HG03575 (cell line): Measurements from ENCODE around the gene PPP6C.
"Not testable (repeated sequence)": the region's sequence is repeated elsewhere in the genome, so short reads cannot be mapped to it uniquely, and the experiment has no call there.

Experiments used
- ATAC-seq: cut with Tn5 transposase; IDR thresholded peaks from one replicate; pipeline ENCODE4 v1.9.1; 2021; ENCODE audit not compliant: unreplicated experiment, insufficient number of reproducible peaks, low FRiP score; ENCODE audit errors: extremely low read depth

The PPP6C gene

GRCh38 chr9:125189011-125189360, 617 bp downstream of the PPP6C start:
- ATAC-seq = no peak

GRCh38 chr9:125183561-125183960, 6.0 kb downstream of the PPP6C start:
- no peak for ATAC-seq

- ATAC-seq = no peak
Measured at GRCh38 chr9:125183054-125183453, 6.5 kb downstream of the PPP6C start.

- not testable (repeated sequence) for ATAC-seq
Measured at GRCh38 chr9:125181756-125182155, 7.8 kb downstream of the PPP6C start.

GRCh38 chr9:125180876-125181275, 8.7 kb downstream of the PPP6C start:
- ATAC-seq = no peak

GRCh38 chr9:125179776-125180175, 9.8 kb downstream of the PPP6C start:
- ATAC-seq = not testable (repeated sequence)

- no peak for ATAC-seq
Measured at GRCh38 chr9:125177888-125178287, 11.7 kb downstream of the PPP6C start.

- no peak for ATAC-seq
Measured at GRCh38 chr9:125176636-125177035, 13.0 kb downstream of the PPP6C start.

GRCh38 chr9:125172031-125172755, 17.4 kb downstream of the PPP6C start:
- ATAC-seq = no peak

- ATAC-seq = no peak
Measured at GRCh38 chr9:125169895-125170294, 19.7 kb downstream of the PPP6C start.

GRCh38 chr9:125166762-125167161, 22.8 kb downstream of the PPP6C start:
- ATAC-seq = no peak

- ATAC-seq = not testable (repeated sequence)
Measured at GRCh38 chr9:125162891-125163290, 26.7 kb downstream of the PPP6C start.

GRCh38 chr9:125161284-125161918, 28.2 kb downstream of the PPP6C start:
- ATAC-seq = no peak

GRCh38 chr9:125160750-125161149, 28.9 kb downstream of the PPP6C start:
- no peak for ATAC-seq

- ATAC-seq = no peak
Measured at GRCh38 chr9:125156551-125156950, 33.1 kb downstream of the PPP6C start.

GRCh38 chr9:125153712-125154367, 35.8 kb downstream of the PPP6C start:
- ATAC-seq = no peak

GRCh38 chr9:125151730-125152129, 37.9 kb downstream of the PPP6C start:
- ATAC-seq = no peak

- no peak for ATAC-seq
Measured at GRCh38 chr9:125150349-125151245, 39.0 kb downstream of the PPP6C start.

- no peak for ATAC-seq
Measured at GRCh38 chr9:125147401-125147951, 42.1 kb downstream of the PPP6C start.
